Psoas muscle (tissue), 8 donors: Measurements from ENCODE around the gene ARMC7. TPM values are rescaled to one million over a fixed set of nuclear protein-coding genes. Genes with fewer than 3 reads are reported as not detected.

Experiments
- ATAC-seq, 4 donors: fragments of 200-7000 bp; cut with Tn5 transposase; one replicate each; pipeline ENCODE4 v1.9.1; 2020; ENCODE audit warnings: moderate library complexity in 3 of 4, mild to moderate bottlenecking in 2 of 4
- DNase-seq, 2 donors: peaks; one replicate each; pipeline ENCODE4 v3.0.0-alpha.2; 2020
- H3K27ac ChIP-seq: fragments of 200-600 bp; one replicate; pipeline ENCODE4 v1.8.0; 2022
- H3K27me3 ChIP-seq, 3 donors: fragments of 200-600 bp in 1 of 3; one replicate each; pipeline versions ENCODE4 v1.6.1 to v1.8.0; 2013 to 2022; ENCODE audit warnings: low read length in 2 of 3, mild to moderate bottlenecking in 2 of 3, moderate library complexity in 1 of 3; ENCODE audit not compliant: insufficient read depth in 3 of 3
- H3K36me3 ChIP-seq, 2 donors: fragments of 200-600 bp in 1 of 2; one replicate each; pipeline versions ENCODE4 v1.6.1 to v1.8.0; 2013 to 2022; ENCODE audit warnings: low read depth in 1 of 2, mild to moderate bottlenecking in 1 of 2, moderate library complexity in 1 of 2; ENCODE audit not compliant: insufficient read depth in 1 of 2
- H3K4me1 ChIP-seq: fragments of 200-600 bp; one replicate; pipeline ENCODE4 v1.8.0; 2022
- H3K4me3 ChIP-seq: fragments of 200-600 bp; one replicate; pipeline ENCODE4 v1.8.0; 2022; ENCODE audit warnings: mild to moderate bottlenecking
- H3K9me3 ChIP-seq: fragments of 200-600 bp; one replicate; pipeline ENCODE4 v1.8.0; 2022
- CTCF ChIP-seq: fragments of 200-600 bp; IDR thresholded peaks from one replicate; pipeline ENCODE4 v1.8.0; 2022; ENCODE audit warnings: antibody characterized with exemption
- WGBS, 3 donors: extraction: QIAGEN DNeasy Blood & Tissue Kit; methylation state at CpG; one replicate each; pipeline versions ENCODE4 v1.1.6 to v1.1.7; 2013; 5-methylcytosine and 5-hydroxymethylcytosine counted together
- intact Hi-C, 2 donors: fragments of 100-400 bp; cut with DNase I; formaldehyde crosslinking; loops; one replicate each; pipeline versions ENCODE4 v1.11.0 to v1.14.2; 2022
- polyA plus RNA-seq, 3 donors: library from polyadenylated mRNA; stranded (reverse); fragments of 200-250 nt; gene quantifications; one replicate each; pipeline ENCODE4 v1.2.3, GENCODE V29; 2013
- total RNA-seq, 4 donors: library from RNA; stranded (reverse); fragmentation: NEBNext Ultra II Directional in 2 of 4; extraction: Animal tissue kit (Norgen Biotek cat#: 25700) in 2 of 4; gene quantifications; one replicate each; pipeline versions ENCODE4 v1.2.1 to v1.2.4, GENCODE V29; 2021 to 2023
- donor health status: healthy with polysubstance abuse.
- donor health status: DM: no; HTN: no; CAD: no; lungs with moderate emphysema.
- donor health status: Bipolar disorder and iron deficiency.
- donor health status: healthy.
- donor health status: DM: yes; HTN: yes; CAD: no.
- donor health status: DM: no; HTN: no; CAD: no.
- donor health status: DM: no; HTN: no; CAD: no.
- donor health status: DM: yes; HTN: yes; CAD: no.

Gene ARMC7
- total and polyA plus RNA-seq, 7 donors, result 2.7 to 7.0 (median 3.9) TPM

GRCh38 chr17:75116737-75117136 lies 7.0 kb downstream of the ARMC7 start:
- no peak for ATAC-seq
- H3K36me3 ChIP-seq, result peaks cover 0 to 11% of the 10 kb centered on the region in 2 donors
- TF ChIP-seq CTCF, result no peak
- H3K4me1 ChIP-seq, result peaks cover 4% of the 10 kb centered on the region
- no peak overlapping the region for H3K4me3 ChIP-seq
- no peak for DNase-seq
- no peaks in the 10 kb centered on the region for H3K27me3 ChIP-seq
- intact Hi-C loops, result no loop called here
- 75 to 78% (median 77%) methylated on average over 9 of the region's 9 CpGs for WGBS, 3 donors
- H3K27ac ChIP-seq, result no peak overlapping the region
- H3K9me3 ChIP-seq, result no peaks in the 10 kb centered on the region

GRCh38 chr17:75118307-75118706 lies 8.5 kb downstream of the ARMC7 start:
- Histone ChIP-seq H3K4me1 (peaks cover 4% of the 10 kb centered on the region), H3K27ac (no peak overlapping the region), H3K36me3 (peaks cover 0 to 11% of the 10 kb centered on the region in 2 donors), H3K9me3 (no peaks in the 10 kb centered on the region), H3K4me3 (no peak overlapping the region), H3K27me3 (no peaks in the 10 kb centered on the region)
- DNase-seq, result no peak
- TF ChIP-seq CTCF, result no peak
- WGBS, 3 donors, result 88 to 92% (median 92%) methylated on average over 14 of the region's 14 CpGs
- intact Hi-C loops, result no loop called here
- no peak for ATAC-seq

GRCh38 chr17:75124041-75124818 lies 14.5 kb downstream of the ARMC7 start:
- Histone ChIP-seq H3K27ac (no peak overlapping the region), H3K9me3 (no peaks in the 10 kb centered on the region), H3K4me1 (peaks cover 5% of the 10 kb centered on the region), H3K27me3 (no peaks in the 10 kb centered on the region), H3K36me3 (peaks cover 0 to 12% of the 10 kb centered on the region in 2 donors), H3K4me3 (no peak overlapping the region)
- DNase-seq (peak; percentile 52 to 63), ATAC-seq (peak; percentile 44 to 73 (median 64))
- TF ChIP-seq CTCF, result no peak
- intact Hi-C loops, result no loop called here
- WGBS, 3 donors, result 71 to 81% (median 75%) methylated on average over 19 of the region's 19 CpGs

GRCh38 chr17:75124819-75125162 lies 15.0 kb downstream of the ARMC7 start:
- no peak overlapping the region for H3K27ac ChIP-seq
- intact Hi-C loops, result no loop called here
- 87 to 97% (median 90%) methylated on average over 4 of the region's 4 CpGs for WGBS, 3 donors

More at GRCh38 chr17:75124819-75125162, 15.0 kb downstream of the ARMC7 start:
- Histone ChIP-seq H3K4me3 (no peak overlapping the region), H3K27me3 (no peaks in the 10 kb centered on the region), H3K36me3 (peaks cover 0 to 17% of the 10 kb centered on the region in 2 donors), H3K9me3 (no peaks in the 10 kb centered on the region), H3K4me1 (peaks cover 5% of the 10 kb centered on the region)
- DNase-seq, result no peak
- TF ChIP-seq CTCF, result no peak
- no peak for ATAC-seq
